H1 (cell line): Measurements from ENCODE around the gene UNC119B.

Experiments used
- CTCF ChIP-seq, 3 experiments: IDR thresholded peaks; 1 replicate in 2 of 3; 2 replicates in 1 of 3; pipeline versions ENCODE4 v1.5.1 to v1.6.1; 2011; ENCODE audit warnings: low read length in 3 of 3, mild to moderate bottlenecking in 3 of 3, inconsistent platforms in 2 of 3, low read depth in 1 of 3, moderate library complexity in 1 of 3; ENCODE audit not compliant: insufficient read depth in 1 of 3; ENCODE audit errors: control extremely low read depth in 1 of 3
- RAD21 ChIP-seq, 2 experiments: IDR thresholded peaks in 1 of 2; conservative IDR thresholded peaks in 1 of 2; 2 replicates each; pipeline ENCODE4 v1.6.1; 2011; ENCODE audit warnings: low read depth in 2 of 2, low read length in 2 of 2, improper control_type of control experiment in 1 of 2, inconsistent platforms in 1 of 2, mild to moderate bottlenecking in 1 of 2, moderate library complexity in 1 of 2
- TAF1 ChIP-seq: IDR thresholded peaks from 2 replicates; pipeline ENCODE4 v1.6.1; 2011; ENCODE audit warnings: mild to moderate bottlenecking, low read depth, low read length

DNA sequence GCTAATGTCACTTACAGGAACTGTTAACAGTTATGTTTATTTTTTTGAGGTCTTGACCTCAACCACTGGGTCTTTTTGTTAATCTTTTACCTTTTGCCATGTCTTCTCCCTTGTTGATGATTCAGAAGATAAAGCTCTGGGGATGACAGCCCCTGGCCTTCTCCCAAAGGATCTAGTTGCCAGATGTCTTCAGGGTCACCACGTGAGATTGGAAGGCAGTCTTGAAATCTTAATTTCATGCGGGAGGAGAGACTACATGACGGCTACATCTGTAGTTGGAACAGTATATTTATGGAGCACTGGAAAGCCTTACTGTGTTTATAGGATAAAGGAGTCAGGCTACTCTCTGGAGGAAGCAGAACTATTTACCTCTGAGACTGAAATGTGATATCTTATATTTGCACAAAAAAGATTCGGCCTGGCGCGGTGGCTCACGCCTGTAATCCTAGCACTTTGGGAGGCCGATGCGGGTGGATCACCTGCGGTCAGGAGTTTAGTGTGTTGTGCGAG, 17.7 kb upstream of the UNC119B start:
- TF ChIP-seq CTCF (IDR thresholded peaks at IDR 0.05; ENCODE audit: control extremely low read depth in 1 of 3, insufficient read depth in 1 of 3, low read depth in 1 of 3, low read length in 3 of 3) (no peak), RAD21 (IDR thresholded peaks at IDR 0.05 in 1 of 2, conservative IDR thresholded peaks at IDR 0.05 in 1 of 2; ENCODE audit: low read depth in 2 of 2, low read length in 2 of 2) (no peak), TAF1 (no peak)
